GM19438 (cell line): ENCODE measurements around the gene WWTR1.
A peak's percentile ranks its signal among the peaks of the same experiment; 100 is the strongest.

Source experiments
- ATAC-seq: cut with Tn5 transposase; IDR thresholded peaks from one replicate; pipeline ENCODE4 v1.9.1; 2021; ENCODE audit warnings: low read depth; ENCODE audit not compliant: unreplicated experiment

WWTR1 gene

GRCh38 chr3:149626671-149627070, 31.2 kb downstream of the WWTR1 start:
- no peak for ATAC-seq

- ATAC-seq = no peak
These were observed 32.0 kb downstream of the WWTR1 start for GRCh38 chr3:149625795-149626194.

- ATAC-seq = no peak
These were observed 34.0 kb downstream of the WWTR1 start for GRCh38 chr3:149623824-149624223.

- ATAC-seq = peak; percentile 79
These were observed 36.4 kb downstream of the WWTR1 start for GRCh38 chr3:149621218-149622005.

GRCh38 chr3:149620291-149621020, 37.4 kb downstream of the WWTR1 start:
- ATAC-seq = peak; percentile 50

- ATAC-seq = no peak
These were observed 38.7 kb downstream of the WWTR1 start for GRCh38 chr3:149619136-149619535.

GRCh38 chr3:149618151-149619123, 39.4 kb downstream of the WWTR1 start:
- ATAC-seq = no peak

- ATAC-seq = no peak
These were observed 42.0 kb downstream of the WWTR1 start for GRCh38 chr3:149615731-149616221.

GRCh38 chr3:149613988-149614387, 43.8 kb downstream of the WWTR1 start:
- no peak for ATAC-seq

GRCh38 chr3:149612456-149612855, 45.4 kb downstream of the WWTR1 start:
- no peak for ATAC-seq

GRCh38 chr3:149611149-149611548, 46.7 kb downstream of the WWTR1 start:
- no peak for ATAC-seq

GRCh38 chr3:149610351-149611105, 47.3 kb downstream of the WWTR1 start:
- ATAC-seq = no peak

GRCh38 chr3:149609595-149609994, 48.2 kb downstream of the WWTR1 start:
- ATAC-seq = peak; percentile 99

GRCh38 chr3:149608987-149609386, 48.8 kb downstream of the WWTR1 start:
- no peak for ATAC-seq

- no peak for ATAC-seq
These were observed 51.9 kb downstream of the WWTR1 start for GRCh38 chr3:149605902-149606301.

- no peak for ATAC-seq
These were observed 53.5 kb downstream of the WWTR1 start for GRCh38 chr3:149604125-149604875.

GRCh38 chr3:149603126-149604074, 54.4 kb downstream of the WWTR1 start:
- no peak for ATAC-seq

GRCh38 chr3:149600634-149601033, 57.2 kb downstream of the WWTR1 start:
- ATAC-seq = no peak
